Smooth muscle cell (in vitro differentiated cells): ENCODE measurements around the gene ANKRD11. TPM values are rescaled to one million over a fixed set of nuclear protein-coding genes. Genes with fewer than 3 reads are reported as not detected.

Source experiments
- DNase-seq: peaks from one replicate; lab custom pipeline; 2025; ENCODE audit not compliant: unreplicated experiment; lab: John Stamatoyannopoulos, UW
- H2AFZ ChIP-seq: fragments of 200-600 bp; sonication (generic); 2 replicates; pipeline ENCODE4 v1.6.0; 2016; ENCODE audit warnings: antibody characterized with exemption, low read depth, mild to moderate bottlenecking
- H3F3A ChIP-seq: fragments of 200-600 bp; sonication (generic); 2 replicates; pipeline ENCODE4 v1.6.0; 2017; ENCODE audit warnings: antibody characterized with exemption, low read depth
- H3K27ac ChIP-seq: fragments of 200-600 bp; sonication (generic); 2 replicates; pipeline ENCODE4 v1.5.1; 2016; ENCODE audit warnings: low read depth, mild to moderate bottlenecking
- H3K27me3 ChIP-seq: fragments of 200-600 bp; sonication (generic); 2 replicates; pipeline ENCODE4 v1.6.1; 2016; ENCODE audit warnings: low read depth, mild to moderate bottlenecking
- H3K36me3 ChIP-seq: fragments of 200-600 bp; sonication (generic); 2 replicates; pipeline ENCODE4 v1.5.1; 2016; ENCODE audit warnings: low read depth
- H3K4me1 ChIP-seq: fragments of 200-600 bp; sonication (generic); 2 replicates; pipeline ENCODE4 v1.5.1; 2016; ENCODE audit warnings: low read depth
- H3K4me2 ChIP-seq: fragments of 200-600 bp; sonication (generic); 2 replicates; pipeline ENCODE4 v1.6.0; 2016; ENCODE audit warnings: mild to moderate bottlenecking
- H3K4me3 ChIP-seq: fragments of 200-600 bp; sonication (generic); 2 replicates; pipeline ENCODE4 v1.5.1; 2016; ENCODE audit warnings: mild to moderate bottlenecking
- H3K79me2 ChIP-seq: fragments of 200-600 bp; sonication (generic); 2 replicates; pipeline ENCODE4 v1.6.0; 2016; ENCODE audit warnings: low read depth, mild to moderate bottlenecking
- H3K9ac ChIP-seq: fragments of 200-600 bp; sonication (generic); 2 replicates; pipeline ENCODE4 v1.6.0; 2016; ENCODE audit warnings: low read depth
- H3K9me3 ChIP-seq: fragments of 200-600 bp; sonication (generic); replicated peaks from 2 replicates; pipeline ENCODE4 v1.5.1; 2016; ENCODE audit warnings: low read depth
- H4K20me1 ChIP-seq: fragments of 200-600 bp; sonication (generic); 2 replicates; pipeline ENCODE4 v1.6.0; 2016; ENCODE audit warnings: low read depth
- WGBS: methylation state at CpG from one replicate; pipeline ENCODE4 v1.1.7; 2016; ENCODE audit warnings: low lambda C conversion rate; 5-methylcytosine and 5-hydroxymethylcytosine counted together
- polyA plus RNA-seq: library from polyadenylated mRNA; unstranded; fragments of >200 nt; fragmentation: Nextera tagmentation; extraction: Ambion mirVana; gene quantifications from 2 replicates; pipeline ENCODE4 v1.2.1, GENCODE V29; 2016
- total RNA-seq: library from RNA; depleted of rRNA; stranded (reverse); fragments of >200 nt; gene quantifications from 2 replicates; pipeline ENCODE4 v1.2.3, GENCODE V29; 2014
- TF ChIP-seq, protein P1 (sequence below): fragments of 200-600 bp; sonication (generic); IDR thresholded peaks from 2 replicates; pipeline ENCODE4 v1.5.1; 2017; ENCODE audit warnings: borderline replicate concordance, mild to moderate bottlenecking, antibody characterized with exemption; ENCODE audit not compliant: insufficient read depth, poor library complexity, severe bottlenecking

Gene ANKRD11
- total and polyA plus RNA-seq, 2 experiments from 2014 or later: 31.5 to 105 TPM

GRCh38 chr16:89338863-89339262, 151.5 kb downstream of the ANKRD11 start:
- no peaks in the 10 kb centered on the region for H3K4me1 ChIP-seq
- H4K20me1 ChIP-seq: peaks cover 100% of the 10 kb centered on the region
- TF ChIP-seq, protein P1, sequence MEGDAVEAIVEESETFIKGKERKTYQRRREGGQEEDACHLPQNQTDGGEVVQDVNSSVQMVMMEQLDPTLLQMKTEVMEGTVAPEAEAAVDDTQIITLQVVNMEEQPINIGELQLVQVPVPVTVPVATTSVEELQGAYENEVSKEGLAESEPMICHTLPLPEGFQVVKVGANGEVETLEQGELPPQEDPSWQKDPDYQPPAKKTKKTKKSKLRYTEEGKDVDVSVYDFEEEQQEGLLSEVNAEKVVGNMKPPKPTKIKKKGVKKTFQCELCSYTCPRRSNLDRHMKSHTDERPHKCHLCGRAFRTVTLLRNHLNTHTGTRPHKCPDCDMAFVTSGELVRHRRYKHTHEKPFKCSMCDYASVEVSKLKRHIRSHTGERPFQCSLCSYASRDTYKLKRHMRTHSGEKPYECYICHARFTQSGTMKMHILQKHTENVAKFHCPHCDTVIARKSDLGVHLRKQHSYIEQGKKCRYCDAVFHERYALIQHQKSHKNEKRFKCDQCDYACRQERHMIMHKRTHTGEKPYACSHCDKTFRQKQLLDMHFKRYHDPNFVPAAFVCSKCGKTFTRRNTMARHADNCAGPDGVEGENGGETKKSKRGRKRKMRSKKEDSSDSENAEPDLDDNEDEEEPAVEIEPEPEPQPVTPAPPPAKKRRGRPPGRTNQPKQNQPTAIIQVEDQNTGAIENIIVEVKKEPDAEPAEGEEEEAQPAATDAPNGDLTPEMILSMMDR: no peak
- no peak overlapping the region for H2AFZ ChIP-seq
- no peaks in the 10 kb centered on the region for H3K27me3 ChIP-seq
- no peak overlapping the region for H3K27ac ChIP-seq
- no peak for DNase-seq
- H3K36me3 ChIP-seq: no peaks in the 10 kb centered on the region
- no peaks in the 10 kb centered on the region for H3K9me3 ChIP-seq
- H3K9ac ChIP-seq: no peak overlapping the region
- no peak overlapping the region for H3K4me2 ChIP-seq
- WGBS: 93% methylated on average over 6 of the region's 6 CpGs
- no peak overlapping the region for H3K4me3 ChIP-seq
- peaks cover 8% of the 10 kb centered on the region for H3F3A ChIP-seq
- H3K79me2 ChIP-seq: peaks cover 100% of the 10 kb centered on the region

- peaks cover 8% of the 10 kb centered on the region for H3F3A ChIP-seq
These were observed 152.4 kb downstream of the ANKRD11 start for GRCh38 chr16:89337965-89338364.

GRCh38 chr16:89335803-89336485, 154.4 kb downstream of the ANKRD11 start:
- H3K9me3 ChIP-seq: no peaks in the 10 kb centered on the region
- no peaks in the 10 kb centered on the region for H3K36me3 ChIP-seq
- H4K20me1 ChIP-seq: peaks cover 100% of the 10 kb centered on the region
- peaks cover 12% of the 10 kb centered on the region for H3F3A ChIP-seq
- H3K9ac ChIP-seq: no peak overlapping the region
- H3K27me3 ChIP-seq: no peaks in the 10 kb centered on the region
- no peak overlapping the region for H3K4me2 ChIP-seq
- no peak overlapping the region for H2AFZ ChIP-seq
- DNase-seq: no peak
- TF ChIP-seq, protein P1: no peak
- H3K27ac ChIP-seq: no peak overlapping the region
- H3K4me1 ChIP-seq: peaks cover 7% of the 10 kb centered on the region
- no peak overlapping the region for H3K4me3 ChIP-seq
- 94% methylated on average over 16 of the region's 16 CpGs for WGBS
- peaks cover 99% of the 10 kb centered on the region for H3K79me2 ChIP-seq

More at GRCh38 chr16:89337965-89338364, 152.4 kb downstream of the ANKRD11 start:
- TF ChIP-seq, protein P1: no peak
- H3K4me1 ChIP-seq: peaks cover under 1% of the 10 kb centered on the region
- H3K4me3 ChIP-seq: no peak overlapping the region
- no peak overlapping the region for H3K4me2 ChIP-seq
- H2AFZ ChIP-seq: no peak overlapping the region
- peaks cover 100% of the 10 kb centered on the region for H4K20me1 ChIP-seq
- H3K9ac ChIP-seq: no peak overlapping the region
- H3K9me3 ChIP-seq: no peaks in the 10 kb centered on the region
- 97% methylated on average over 11 of the region's 11 CpGs for WGBS
- H3K36me3 ChIP-seq: no peaks in the 10 kb centered on the region
- no peak overlapping the region for H3K27ac ChIP-seq
- peaks cover 99% of the 10 kb centered on the region for H3K79me2 ChIP-seq
- no peak for DNase-seq
- no peaks in the 10 kb centered on the region for H3K27me3 ChIP-seq
